GM19025 (cell line): ENCODE measurements around the gene PPP4R1.

Source experiments
- ATAC-seq: cut with Tn5 transposase; IDR thresholded peaks from one replicate; pipeline ENCODE4 v1.9.1; 2021; ENCODE audit warnings: mild to moderate bottlenecking, low read depth, moderate library complexity; ENCODE audit not compliant: unreplicated experiment

Gene PPP4R1

GRCh38 chr18:9596226-9596625 is 18.1 kb downstream of the PPP4R1 start:
- ATAC-seq = no peak

GRCh38 chr18:9594823-9595596 is 19.3 kb downstream of the PPP4R1 start:
- ATAC-seq = no peak

GRCh38 chr18:9587924-9588323 is 26.4 kb downstream of the PPP4R1 start:
- ATAC-seq = no peak

- ATAC-seq = no peak
These were observed 27.5 kb downstream of the PPP4R1 start for GRCh38 chr18:9586814-9587213.

GRCh38 chr18:9581667-9582066 is 32.7 kb downstream of the PPP4R1 start:
- no peak for ATAC-seq

GRCh38 chr18:9578306-9578705 is 36.1 kb downstream of the PPP4R1 start:
- no peak for ATAC-seq

- ATAC-seq = no peak
These were observed 37.0 kb downstream of the PPP4R1 start for GRCh38 chr18:9577361-9577760.

- ATAC-seq = no peak
These were observed 38.8 kb downstream of the PPP4R1 start for GRCh38 chr18:9575558-9575957.

GRCh38 chr18:9574473-9575115 is 39.8 kb downstream of the PPP4R1 start:
- no peak for ATAC-seq

GRCh38 chr18:9571546-9571945 is 42.8 kb downstream of the PPP4R1 start:
- no peak for ATAC-seq

- ATAC-seq = no peak
These were observed 44.1 kb downstream of the PPP4R1 start for GRCh38 chr18:9570255-9570654.

GRCh38 chr18:9569178-9569577 is 45.2 kb downstream of the PPP4R1 start:
- no peak for ATAC-seq

- ATAC-seq = no peak
These were observed 46.2 kb downstream of the PPP4R1 start for GRCh38 chr18:9568186-9568585.

- ATAC-seq = no peak
These were observed 49.0 kb downstream of the PPP4R1 start for GRCh38 chr18:9565407-9565806.

GRCh38 chr18:9563331-9563730 is 51.0 kb downstream of the PPP4R1 start:
- no peak for ATAC-seq

GRCh38 chr18:9562584-9562983 is 51.8 kb downstream of the PPP4R1 start:
- no peak for ATAC-seq

GRCh38 chr18:9561759-9562158 is 52.6 kb downstream of the PPP4R1 start:
- ATAC-seq = no peak

- ATAC-seq = no peak
These were observed 55.1 kb downstream of the PPP4R1 start for GRCh38 chr18:9559253-9559652.

- no peak for ATAC-seq
These were observed 55.8 kb downstream of the PPP4R1 start for GRCh38 chr18:9558387-9559064.

- ATAC-seq = no peak
These were observed 57.0 kb downstream of the PPP4R1 start for GRCh38 chr18:9557250-9557943.

- no peak for ATAC-seq
These were observed 61.7 kb downstream of the PPP4R1 start for GRCh38 chr18:9552616-9553015.
